Esophagus muscularis mucosa (tissue), 4 donors: Measurements from ENCODE around the gene CPT1A.

Source experiments
- EP300 ChIP-seq: sonication (generic); formaldehyde crosslinking; IDR thresholded peaks from one replicate; pipeline ENCODE4 v1.6.1; 2017; ENCODE audit warnings: antibody characterized with exemption
- POLR2A ChIP-seq: fragments of 450-650 bp; IDR thresholded peaks from one replicate; pipeline ENCODE4 v1.6.1; 2017; ENCODE audit warnings: antibody characterized with exemption, moderate library complexity, mild to moderate bottlenecking, low read depth
- POLR2AphosphoS5 ChIP-seq, 2 donors: sonication (generic); formaldehyde crosslinking; IDR thresholded peaks; one replicate each; pipeline ENCODE4 v1.6.1; 2017; ENCODE audit warnings: antibody characterized with exemption in 2 of 2
- TF ChIP-seq, protein P1 (sequence below), 3 experiments: fragments of 200-600 bp in 2 of 3; fragments of 450-650 bp in 1 of 3; sonication (generic) in 2 of 3; IDR thresholded peaks; one replicate each; pipeline ENCODE4 v1.5.1; 2017 to 2019; ENCODE audit warnings: antibody characterized with exemption in 3 of 3, mild to moderate bottlenecking in 2 of 3, moderate library complexity in 1 of 3

GRCh38 chr11:68806931-68807844 is 34.5 kb downstream of the CPT1A start:
- TF ChIP-seq POLR2A (no peak), POLR2AphosphoS5 (IDR thresholded peaks at IDR 0.05) (peak in 1 of 2 donors; percentile 45), EP300 (no peak)
- TF ChIP-seq, protein P1, sequence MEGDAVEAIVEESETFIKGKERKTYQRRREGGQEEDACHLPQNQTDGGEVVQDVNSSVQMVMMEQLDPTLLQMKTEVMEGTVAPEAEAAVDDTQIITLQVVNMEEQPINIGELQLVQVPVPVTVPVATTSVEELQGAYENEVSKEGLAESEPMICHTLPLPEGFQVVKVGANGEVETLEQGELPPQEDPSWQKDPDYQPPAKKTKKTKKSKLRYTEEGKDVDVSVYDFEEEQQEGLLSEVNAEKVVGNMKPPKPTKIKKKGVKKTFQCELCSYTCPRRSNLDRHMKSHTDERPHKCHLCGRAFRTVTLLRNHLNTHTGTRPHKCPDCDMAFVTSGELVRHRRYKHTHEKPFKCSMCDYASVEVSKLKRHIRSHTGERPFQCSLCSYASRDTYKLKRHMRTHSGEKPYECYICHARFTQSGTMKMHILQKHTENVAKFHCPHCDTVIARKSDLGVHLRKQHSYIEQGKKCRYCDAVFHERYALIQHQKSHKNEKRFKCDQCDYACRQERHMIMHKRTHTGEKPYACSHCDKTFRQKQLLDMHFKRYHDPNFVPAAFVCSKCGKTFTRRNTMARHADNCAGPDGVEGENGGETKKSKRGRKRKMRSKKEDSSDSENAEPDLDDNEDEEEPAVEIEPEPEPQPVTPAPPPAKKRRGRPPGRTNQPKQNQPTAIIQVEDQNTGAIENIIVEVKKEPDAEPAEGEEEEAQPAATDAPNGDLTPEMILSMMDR (IDR thresholded peaks at IDR 0.05) = no peak
